ENCODE measurements around the gene GNL1.

The GNL1 gene, protein sequence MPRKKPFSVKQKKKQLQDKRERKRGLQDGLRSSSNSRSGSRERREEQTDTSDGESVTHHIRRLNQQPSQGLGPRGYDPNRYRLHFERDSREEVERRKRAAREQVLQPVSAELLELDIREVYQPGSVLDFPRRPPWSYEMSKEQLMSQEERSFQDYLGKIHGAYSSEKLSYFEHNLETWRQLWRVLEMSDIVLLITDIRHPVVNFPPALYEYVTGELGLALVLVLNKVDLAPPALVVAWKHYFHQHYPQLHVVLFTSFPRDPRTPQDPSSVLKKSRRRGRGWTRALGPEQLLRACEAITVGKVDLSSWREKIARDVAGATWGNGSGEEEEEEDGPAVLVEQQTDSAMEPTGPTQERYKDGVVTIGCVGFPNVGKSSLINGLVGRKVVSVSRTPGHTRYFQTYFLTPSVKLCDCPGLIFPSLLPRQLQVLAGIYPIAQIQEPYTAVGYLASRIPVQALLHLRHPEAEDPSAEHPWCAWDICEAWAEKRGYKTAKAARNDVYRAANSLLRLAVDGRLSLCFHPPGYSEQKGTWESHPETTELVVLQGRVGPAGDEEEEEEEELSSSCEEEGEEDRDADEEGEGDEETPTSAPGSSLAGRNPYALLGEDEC
- 173 reads per million, percentile 91 among the genes with 10 or more reads in this experiment for total RNA-seq

DNA sequence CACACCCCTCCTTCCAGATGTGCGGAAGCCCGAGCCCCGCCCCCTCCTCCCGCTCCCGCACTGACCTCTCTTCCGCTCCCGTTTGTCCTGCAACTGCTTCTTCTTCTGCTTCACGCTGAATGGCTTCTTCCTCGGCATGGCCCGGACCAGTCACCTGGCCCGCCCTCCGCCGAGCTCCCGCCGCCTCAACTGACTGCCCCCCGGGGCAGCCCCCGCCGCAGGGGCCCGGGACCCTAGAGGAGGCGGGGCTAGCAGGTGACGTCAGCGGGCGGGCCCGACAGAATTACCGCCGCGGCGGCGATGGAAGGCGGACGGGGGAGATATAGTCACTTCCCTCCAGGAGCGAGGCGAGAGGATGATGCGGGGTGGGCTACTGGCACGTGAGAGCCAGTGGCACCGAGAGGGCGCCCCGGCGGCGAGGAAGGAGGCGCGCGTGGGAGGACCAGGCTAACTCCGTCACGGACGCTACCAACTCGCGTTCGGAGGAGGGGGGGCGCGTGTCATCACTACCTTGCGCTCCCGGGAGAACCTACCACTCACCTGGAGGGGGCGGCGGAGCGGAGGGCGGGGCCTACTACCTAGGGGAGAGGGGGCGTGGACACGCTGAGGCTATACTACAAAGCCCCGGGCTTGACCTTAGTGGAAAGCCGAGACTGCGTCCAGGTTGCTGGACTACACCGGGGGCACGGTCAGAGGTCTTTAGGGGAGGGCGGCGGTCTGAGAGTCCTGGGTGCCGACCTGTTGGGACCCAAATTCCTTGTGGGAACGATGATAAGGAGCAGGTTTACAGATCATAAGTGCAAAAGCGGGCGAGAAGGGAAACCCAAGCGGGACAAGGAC is at the start of gene GNL1:
Gene GNL1, minus strand, starts transcription at position 424 of the 840 bp plus-strand sequence. Its CDS starts 286 bp downstream, at position 138.
- DNase-seq, result peak; percentile 100

DNA sequence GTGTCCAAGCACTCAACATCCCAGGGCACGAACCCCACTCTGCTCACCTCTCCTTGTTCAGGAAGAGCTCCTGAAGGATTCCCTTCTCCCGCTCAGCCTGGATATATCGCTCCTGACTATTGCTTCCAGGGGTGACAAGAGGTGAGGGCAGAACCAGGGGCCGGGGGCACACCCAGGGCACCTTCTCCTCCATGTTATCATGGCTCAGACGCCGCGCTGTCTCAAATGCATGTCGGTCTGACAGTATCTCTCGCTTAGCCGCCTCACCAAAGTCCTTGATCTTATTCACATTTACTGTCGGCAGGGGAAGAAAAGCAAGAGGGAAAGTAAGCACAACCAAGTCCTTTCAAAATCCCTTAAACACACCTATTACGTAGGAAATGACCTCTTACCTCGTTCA is 47.7 kb upstream of the GNL1 start:
- no peak for DNase-seq

DNA sequence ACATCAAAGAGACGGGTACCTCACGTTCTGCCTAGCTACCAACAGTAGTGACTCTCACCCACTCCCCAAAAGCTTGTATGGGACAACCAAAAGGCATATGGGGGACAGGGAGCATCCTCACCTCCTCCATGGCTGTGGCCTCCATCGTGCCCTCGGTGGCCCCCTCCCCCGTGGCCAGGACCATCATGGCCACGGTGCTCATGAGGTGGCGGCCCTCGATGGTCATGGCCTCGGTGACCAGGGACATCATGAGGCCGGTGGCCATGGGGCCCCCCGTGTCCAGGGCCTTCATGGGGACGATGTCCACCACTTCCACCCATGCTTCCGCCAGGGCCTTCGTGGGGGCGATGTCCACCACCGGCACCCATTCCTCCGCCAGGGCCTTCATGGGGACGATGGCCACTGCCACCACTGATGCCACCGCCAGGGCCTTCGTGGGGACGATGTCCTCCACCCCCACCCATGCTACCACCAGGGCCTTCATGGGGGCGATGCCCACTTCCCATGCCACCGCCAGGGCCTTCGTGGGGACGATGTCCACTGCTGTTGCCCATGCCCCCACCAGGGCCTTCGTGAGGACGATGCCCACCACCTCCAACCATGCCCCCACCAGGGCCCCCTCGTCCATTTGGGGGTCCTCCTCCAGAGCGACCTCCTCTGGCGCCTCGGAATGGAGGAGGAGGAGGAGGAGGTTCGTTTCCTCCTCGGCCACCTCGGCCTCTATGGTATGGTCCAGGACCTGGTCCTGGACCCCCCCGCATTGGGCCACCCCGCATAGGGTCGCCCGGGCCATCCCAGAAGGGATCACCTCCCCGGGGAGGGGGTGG is 45.7 kb upstream of the GNL1 start:
- DNase-seq, result no peak

DNA sequence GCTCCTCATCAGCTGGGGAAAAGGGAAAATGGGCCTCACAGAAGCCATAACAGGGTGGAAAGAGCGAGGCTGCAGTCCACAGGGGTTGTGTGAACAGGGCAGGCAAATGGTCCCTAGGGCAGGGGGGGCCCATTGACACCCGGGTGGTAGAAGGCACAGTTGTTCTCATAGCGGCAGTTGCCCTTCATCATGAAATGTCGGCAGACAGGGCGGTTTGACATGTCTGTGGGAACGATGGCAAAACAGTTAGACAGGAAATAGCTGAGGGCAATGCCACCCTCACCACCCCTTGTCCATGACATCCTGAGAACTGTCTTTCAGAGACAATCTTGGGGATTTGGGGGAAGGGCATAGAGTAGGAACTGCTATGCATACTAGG is 45.1 kb upstream of the GNL1 start:
- no peak for DNase-seq

DNA sequence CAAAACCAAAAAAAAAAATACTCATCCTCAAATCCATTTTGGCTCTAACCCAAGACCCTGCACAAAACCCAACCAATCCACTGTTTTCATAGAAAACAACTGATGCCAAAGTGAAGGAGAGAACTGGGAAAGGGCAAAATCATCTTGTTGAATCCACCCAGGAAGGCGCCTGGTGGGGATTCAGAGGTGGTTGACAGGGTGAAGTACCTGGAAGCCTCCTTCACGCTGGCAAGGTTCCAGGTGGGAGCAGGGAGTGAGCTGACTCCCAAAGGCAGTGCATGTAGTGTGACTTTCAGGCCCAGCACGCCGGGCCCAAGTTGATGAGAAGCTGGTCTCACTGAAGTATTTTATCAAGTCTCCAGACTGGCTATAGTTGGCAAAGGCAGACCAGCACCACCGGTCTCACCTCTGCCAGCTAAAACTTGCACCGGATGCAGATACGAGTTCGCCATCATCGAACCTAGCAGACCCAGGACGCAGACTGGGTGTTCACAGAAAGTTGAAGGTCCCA is 44.2 kb upstream of the GNL1 start:
- no peak for DNase-seq

DNA sequence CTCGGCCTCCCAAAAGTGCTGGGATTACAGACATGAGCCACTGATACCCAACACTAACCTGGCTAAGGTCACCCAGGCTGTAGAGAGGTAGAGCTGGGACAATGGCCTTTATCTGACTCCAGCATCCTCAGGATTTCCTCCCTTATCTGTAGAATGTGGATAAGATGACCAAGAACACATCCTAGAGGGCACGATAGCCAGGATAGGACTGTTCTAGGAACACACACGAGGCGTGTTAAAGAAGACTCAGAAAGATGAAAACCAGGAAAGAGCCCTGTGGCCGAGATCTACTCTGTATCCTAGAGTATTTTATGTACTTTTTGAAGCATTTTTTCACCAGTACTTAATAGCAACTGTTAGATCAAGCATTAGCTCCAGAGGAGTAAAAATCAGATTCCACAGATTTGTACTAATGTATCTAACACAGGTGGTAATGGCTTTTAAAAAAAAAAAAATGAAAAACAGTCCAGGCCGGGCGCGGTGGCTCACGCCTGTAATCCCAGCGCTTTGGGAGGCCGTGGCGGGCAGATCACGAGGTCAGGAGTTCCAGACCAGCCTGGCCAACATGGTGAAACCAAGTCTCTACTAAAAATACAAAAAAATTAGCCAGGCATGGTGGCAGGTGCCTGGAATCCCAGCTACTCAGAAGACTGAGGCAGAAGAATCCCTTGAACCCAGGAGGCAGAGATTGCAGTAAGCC is 43.5 kb upstream of the GNL1 start:
- no peak for DNase-seq

DNA sequence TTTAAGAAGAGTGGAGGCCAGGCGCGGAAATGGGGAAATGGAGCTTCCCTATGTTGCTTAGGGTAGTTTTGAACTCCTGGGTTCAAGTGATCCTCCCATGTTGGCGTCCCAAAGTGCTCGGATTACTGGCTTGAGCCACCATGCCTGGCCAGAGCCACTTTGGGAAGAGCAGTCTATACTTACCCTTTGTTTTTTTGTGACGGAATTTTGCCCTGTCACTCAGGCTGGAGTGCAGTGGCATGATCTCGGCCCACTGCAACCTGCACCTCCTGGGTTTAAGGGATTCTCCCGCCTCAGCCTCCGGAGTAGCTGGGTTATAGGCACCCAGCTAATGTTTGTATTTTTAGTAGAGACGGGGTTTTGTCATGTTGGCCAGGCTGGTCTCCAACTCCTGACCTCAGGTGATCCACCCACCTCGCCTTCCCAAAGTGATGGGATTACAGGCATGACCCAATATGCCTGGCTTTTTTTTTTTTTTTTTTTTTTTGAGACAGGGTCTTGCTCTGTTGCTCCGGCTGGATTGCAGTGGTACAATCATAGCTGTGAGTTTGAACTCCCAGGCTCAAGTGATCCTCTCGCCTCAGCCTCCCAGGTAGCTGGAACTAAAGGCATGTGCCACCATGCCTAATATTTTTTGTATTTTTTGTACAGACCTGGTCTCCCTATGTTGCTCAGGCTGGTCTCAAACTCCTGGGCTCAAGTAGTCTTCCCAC is 42.8 kb upstream of the GNL1 start:
- no peak for DNase-seq

DNA sequence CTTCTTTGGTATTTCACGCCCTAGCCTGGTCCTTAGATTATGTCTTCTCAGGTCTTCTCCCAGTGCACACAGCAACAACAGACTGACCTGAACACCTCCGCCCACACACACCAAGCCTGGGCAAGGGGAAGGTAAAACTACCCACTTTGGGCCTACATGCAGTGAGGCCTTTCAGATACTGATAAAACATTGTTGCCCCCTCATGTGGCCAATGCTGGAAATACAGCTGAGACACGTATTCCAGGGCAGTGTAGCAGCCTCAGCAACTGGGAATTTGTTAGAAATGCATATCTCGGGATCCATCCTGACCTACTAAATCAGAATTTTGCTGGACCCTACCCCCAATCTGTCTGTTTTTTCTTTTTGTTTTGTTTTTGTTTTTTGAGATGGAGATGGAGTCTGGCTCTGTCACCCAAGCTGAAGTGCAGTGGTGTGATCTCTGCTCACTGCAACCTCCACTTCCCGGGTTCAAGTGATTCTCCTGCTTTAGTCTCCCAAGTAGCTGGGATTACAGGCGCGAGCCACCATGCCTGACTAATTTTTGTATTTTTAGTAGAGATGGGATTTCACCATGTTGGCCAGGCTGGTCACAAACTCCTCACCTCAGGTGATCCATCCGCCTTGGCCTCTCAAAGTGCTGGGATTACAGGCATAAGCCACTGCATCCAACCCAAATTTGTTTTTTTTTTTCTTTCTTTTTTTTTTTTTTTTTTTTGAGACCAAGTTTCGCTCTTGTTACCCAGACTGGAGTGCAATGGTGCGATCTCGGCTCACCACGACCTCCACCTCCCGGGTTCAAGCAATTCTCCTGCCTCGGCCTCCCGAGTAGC is 41.2 kb upstream of the GNL1 start:
- peak; percentile 78 for DNase-seq

DNA sequence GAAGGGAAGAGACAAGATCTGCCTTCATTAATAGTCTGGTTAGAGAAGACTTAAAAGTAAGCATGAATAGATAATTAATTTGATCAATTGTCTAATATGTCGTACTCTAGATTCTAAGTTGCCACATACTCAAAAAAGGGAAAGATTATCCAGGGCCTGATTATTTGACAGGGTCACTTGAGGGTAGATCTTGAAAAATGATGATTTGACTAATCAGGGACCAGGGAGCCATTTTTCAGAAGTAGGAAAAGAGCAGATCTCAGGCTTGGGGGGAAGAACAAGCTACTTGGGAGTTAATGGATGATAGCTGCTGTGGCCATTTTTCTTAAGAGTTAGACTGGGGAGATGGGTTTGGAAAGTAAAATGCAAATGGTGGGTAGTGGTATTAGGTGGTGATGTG is 36.0 kb upstream of the GNL1 start:
- DNase-seq, result no peak

DNA sequence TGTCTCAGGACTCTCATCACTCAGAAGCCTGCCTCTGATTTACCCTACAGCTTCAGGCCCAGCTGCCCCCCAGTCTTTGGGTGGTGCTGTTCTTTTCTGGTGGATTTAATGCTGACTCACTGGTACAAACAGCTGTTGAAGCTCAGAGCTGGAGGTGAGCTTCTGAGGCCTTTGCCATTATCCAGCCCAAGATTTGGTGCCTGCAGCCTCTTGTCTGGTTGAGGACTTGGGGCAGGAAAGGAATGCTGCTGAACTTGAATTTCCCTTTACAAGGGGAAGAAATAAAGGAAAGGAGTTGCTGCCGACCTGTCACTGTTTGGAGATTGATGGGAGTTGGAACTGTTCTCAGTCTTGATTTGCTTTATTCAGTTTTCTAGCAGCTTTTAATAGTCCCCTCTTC is 34.7 kb upstream of the GNL1 start:
- no peak for DNase-seq

DNA sequence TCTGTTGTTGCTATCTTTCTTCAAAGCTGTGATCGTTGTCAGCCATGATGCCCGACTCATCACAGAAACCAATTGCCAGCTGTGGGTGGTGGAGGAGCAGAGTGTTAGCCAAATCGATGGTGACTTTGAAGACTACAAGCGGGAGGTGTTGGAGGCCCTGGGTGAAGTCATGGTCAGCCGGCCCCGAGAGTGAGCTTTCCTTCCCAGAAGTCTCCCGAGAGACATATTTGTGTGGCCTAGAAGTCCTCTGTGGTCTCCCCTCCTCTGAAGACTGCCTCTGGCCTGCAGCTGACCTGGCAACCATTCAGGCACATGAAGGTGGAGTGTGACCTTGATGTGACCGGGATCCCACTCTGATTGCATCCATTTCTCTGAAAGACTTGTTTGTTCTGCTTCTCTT is 34.2 kb upstream of the GNL1 start:
- DNase-seq, result no peak

DNA sequence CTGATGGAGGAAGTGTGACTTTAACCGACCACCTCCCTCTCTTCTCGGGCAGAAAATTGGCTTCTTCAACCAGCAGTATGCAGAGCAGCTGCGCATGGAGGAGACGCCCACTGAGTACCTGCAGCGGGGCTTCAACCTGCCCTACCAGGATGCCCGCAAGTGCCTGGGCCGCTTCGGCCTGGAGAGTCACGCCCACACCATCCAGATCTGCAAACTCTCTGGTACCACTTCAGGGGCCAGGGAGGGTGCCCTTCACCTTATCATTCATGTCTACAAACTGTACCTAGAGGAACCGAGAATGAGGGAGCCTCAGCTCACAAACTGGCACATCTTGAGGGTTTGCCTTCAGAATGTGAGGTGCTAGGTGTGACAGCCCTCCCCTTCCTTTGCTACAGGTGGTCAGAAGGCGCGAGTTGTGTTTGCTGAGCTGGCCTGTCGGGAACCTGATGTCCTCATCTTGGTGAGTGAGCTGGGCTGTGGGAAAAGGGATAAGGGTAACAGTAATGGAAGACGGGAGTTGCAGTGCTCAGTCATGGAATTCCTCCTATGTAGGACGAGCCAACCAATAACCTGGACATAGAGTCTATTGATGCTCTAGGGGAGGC is 33.6 kb upstream of the GNL1 start:
- DNase-seq, result no peak

DNA sequence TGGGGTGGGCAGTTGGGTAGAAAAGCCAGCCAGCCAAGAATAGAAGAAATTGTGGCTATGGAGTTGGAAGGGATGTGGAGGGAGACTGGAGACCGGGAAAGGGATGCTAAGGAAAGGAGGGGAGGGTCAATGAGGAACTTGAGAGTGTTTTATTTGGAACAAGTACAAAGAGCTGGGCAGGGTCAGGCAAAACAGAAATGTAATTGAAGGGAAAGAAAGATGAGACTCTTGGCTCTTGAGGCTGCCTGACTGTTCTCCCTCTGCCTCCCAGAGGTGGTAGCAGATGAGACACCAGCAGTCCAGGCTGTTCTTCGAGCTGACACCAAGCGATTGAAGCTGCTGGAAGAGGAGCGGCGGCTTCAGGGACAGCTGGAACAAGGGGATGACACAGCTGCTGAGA is 27.6 kb upstream of the GNL1 start:
- no peak for DNase-seq

DNA sequence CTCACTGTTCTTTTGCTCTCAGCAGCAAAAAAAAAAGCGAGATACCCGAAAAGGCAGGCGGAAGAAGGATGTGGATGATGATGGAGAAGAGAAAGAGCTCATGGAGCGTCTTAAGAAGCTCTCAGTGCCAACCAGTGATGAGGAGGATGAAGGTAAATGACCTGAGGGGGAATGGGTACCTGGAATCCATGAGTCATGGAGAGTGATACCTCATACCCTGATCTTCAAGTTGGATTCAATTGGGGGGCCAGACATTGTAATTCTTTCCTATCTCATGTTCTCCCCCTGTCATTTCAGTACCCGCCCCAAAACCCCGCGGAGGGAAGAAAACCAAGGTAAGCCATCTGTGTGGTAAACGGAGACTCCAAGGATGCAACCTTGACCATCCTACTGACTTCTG is 21.8 kb upstream of the GNL1 start:
- DNase-seq, result no peak

DNA sequence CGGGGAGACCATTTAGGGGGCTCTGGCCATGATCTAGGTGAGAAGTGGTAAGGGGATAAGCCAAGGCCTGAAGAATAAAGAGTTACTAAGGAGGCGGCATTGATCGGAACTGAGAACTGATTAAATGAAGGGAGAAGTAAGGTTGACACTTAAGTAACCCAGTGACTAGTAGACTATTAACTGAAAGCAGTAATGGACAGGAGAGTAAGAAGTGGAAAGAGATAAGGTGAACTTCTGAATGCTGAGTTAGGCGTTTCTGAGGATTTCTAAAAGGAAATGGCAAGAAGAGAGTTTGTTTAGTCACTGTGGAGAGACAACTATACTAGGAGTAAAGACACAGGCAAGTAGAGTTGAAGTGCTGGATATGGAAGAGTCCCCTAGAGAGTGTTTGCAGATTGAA is 16.8 kb upstream of the GNL1 start:
- no peak for DNase-seq

DNA sequence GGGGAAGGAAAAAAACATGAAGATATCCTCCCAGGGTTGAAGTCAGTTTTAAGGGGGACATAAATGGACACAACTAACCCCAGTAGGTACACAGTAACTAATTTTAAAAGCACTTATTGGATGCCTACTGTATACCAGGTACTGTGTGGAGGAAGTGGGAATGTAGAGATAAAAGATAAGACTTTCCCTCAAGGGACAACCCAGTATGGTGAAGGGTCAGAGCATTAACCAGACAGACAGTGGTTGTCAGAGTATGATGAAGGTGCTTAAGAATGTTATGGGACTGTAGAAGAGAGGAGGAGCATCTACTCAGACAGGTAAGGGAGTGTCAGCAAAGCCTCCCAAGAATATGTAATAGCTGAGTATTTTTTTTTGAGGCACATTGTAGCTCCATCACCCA is 15.9 kb upstream of the GNL1 start:
- DNase-seq, result no peak

DNA sequence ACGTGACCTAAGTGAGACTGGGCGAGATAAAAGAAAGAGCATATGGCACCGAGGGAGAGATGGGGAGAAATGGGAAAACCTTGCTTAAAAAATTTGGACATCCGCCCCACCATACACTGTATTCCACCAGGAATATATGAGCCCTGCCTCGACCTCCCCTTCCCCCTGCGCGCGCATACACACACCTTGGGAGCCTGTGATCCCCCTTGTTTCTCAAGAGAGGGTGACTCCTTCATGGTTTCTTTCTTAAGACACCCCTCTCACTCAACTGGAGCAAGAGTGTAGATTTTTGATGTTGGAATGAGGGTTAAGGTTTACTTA is 15.4 kb upstream of the GNL1 start:
- no peak for DNase-seq

DNA sequence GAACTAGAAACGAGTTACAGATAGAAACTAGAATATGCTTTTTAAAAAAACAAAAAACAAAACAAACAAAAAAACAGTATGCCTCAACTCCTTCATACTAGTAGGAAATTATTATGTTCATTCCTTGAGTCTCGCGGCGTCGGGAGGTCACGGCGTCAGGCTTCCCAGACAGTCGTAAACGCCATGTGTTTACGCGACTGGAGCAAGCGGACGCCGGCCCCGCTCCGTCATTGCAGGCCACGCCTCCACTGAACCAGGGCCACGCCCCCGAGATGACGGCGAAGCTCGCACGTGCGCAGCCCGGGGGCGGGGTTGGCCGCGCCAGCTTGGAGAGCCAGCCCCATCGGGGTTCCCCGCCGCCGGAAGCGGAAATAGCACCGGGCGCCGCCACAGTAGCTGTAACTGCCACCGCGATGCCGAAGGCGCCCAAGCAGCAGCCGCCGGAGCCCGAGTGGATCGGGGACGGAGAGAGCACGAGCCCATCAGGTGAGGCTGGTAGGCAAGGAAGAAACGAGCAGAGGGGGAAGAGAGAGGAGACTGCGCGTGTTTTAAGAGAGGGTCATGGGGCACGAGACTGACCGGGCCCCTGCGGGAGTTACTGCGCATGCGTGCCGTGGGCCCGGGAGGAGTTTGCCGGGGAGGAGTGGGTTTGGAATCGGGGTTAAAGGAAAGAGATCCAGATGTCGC is 14.9 kb upstream of the GNL1 start, which contains the start of gene ABCF1:
Gene ABCF1, plus strand, starts transcription at position 368 of the 687 bp plus-strand sequence. Its CDS starts 46 bp downstream, at position 414.
- DNase-seq, result peak; percentile 99

DNA sequence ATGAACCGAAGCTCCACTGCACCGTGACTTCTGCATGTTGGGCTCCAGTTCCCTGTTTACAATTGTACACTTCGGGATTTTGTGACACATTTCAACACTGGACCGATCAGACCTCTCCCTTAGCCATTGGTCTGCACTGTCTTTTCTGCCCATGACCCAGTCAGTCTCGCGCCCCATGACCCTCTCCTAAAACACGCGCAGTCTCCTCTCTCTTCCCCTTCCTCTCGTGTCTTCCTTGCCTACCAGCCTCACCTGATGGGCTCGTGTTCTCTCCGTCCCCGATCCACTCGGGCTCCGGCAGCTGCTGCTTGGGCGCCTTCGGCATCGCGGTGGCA is 14.4 kb upstream of the GNL1 start:
- DNase-seq, result peak; percentile 14
